H1 (cell line): ENCODE data around the gene TMIGD3. TPM values are rescaled to one million over a fixed set of nuclear protein-coding genes. Genes with fewer than 3 reads are reported as not detected.

Source experiments
- BRCA1 ChIP-seq: IDR thresholded peaks from 2 replicates; pipeline ENCODE4 v1.6.1; 2012; ENCODE audit warnings: low read depth, low read length, improper control_type of control experiment
- CTBP2 ChIP-seq: IDR thresholded peaks from 2 replicates; pipeline ENCODE4 v1.7.0; 2011; ENCODE audit warnings: borderline replicate concordance, mild to moderate bottlenecking, moderate library complexity, mixed read lengths, low read length; ENCODE audit not compliant: insufficient read depth, insufficient read length
- EZH2 ChIP-seq: fragments of 200-600 bp; sonication (generic); IDR thresholded peaks from 2 replicates; pipeline ENCODE4 v1.7.1; 2012; ENCODE audit warnings: low read depth, mild to moderate bottlenecking, moderate library complexity, low read length, inconsistent platforms; ENCODE audit not compliant: severe bottlenecking
- RFX5 ChIP-seq: IDR thresholded peaks from 2 replicates; pipeline ENCODE4 v1.6.1; 2011; ENCODE audit warnings: low read depth, low read length, improper control_type of control experiment, borderline replicate concordance
- SIN3A ChIP-seq, 2 experiments: IDR thresholded peaks in 1 of 2; conservative IDR thresholded peaks in 1 of 2; 2 replicates each; pipeline ENCODE4 v1.6.1; 2011 to 2012; ENCODE audit warnings: low read length in 2 of 2, improper control_type of control experiment in 1 of 2, low read depth in 1 of 2, mild to moderate bottlenecking in 1 of 2
- SIX5 ChIP-seq: IDR thresholded peaks from 2 replicates; pipeline ENCODE4 v1.6.1; 2011; ENCODE audit warnings: mild to moderate bottlenecking, low read depth, low read length
- YY1 ChIP-seq: IDR thresholded peaks from 2 replicates; pipeline ENCODE4 v1.6.1; 2011; ENCODE audit warnings: low read depth, mild to moderate bottlenecking, low read length
- polyA plus RNA-seq, 7 experiments: library from polyadenylated mRNA; depleted of rRNA in 3 of 7; stranded (reverse) in 5 of 7; unstranded in 2 of 7; fragments of >200 nt in 5 of 7; fragments of 200-250 nt in 2 of 7; gene quantifications; 1 replicate in 5 of 7; 2 replicates in 1 of 7; 4 replicates in 1 of 7; pipeline versions ENCODE4 v1.2.1 to v1.2.3, GENCODE V29; 2011 to 2013; ENCODE audit warnings: missing spikeins in 2 of 7, mixed read lengths in 2 of 7
- total RNA-seq: library from RNA; stranded (reverse); fragmentation: NEBNext Ultra II Directional; extraction: Animal tissue kit (Norgen Biotek cat#: 25700); gene quantifications from 2 replicates; pipeline ENCODE4 v1.2.1, GENCODE V29; 2021

Gene TMIGD3
- total and polyA plus RNA-seq, 2 of the 8 experiments (the other 6 are each of a cell fraction or from before 2014, with no cell fraction given): not detected

GRCh38 chr1:111444031-111444430 lies 59.4 kb downstream of the TMIGD3 start (continued):
- no peak for TF ChIP-seq EZH2
- no peak for TF ChIP-seq YY1
- TF ChIP-seq BRCA1: no peak
- TF ChIP-seq CTBP2: no peak
- no peak for TF ChIP-seq SIX5
- TF ChIP-seq RFX5: no peak
- no peak for TF ChIP-seq SIN3A (conservative IDR thresholded peaks at IDR 0.05 in 1 of 2, IDR thresholded peaks at IDR 0.05 in 1 of 2; ENCODE audit: low read depth in 1 of 2, low read length in 2 of 2)
